Daoy (cell line): ENCODE measurements around the gene STARD8. TPM values are rescaled to one million over a fixed set of nuclear protein-coding genes. Genes with fewer than 3 reads are reported as not detected.
"Not testable (repeated sequence)": the region's sequence is repeated elsewhere in the genome, so short reads cannot be mapped to it uniquely, and the experiment has no call there.

Source experiments
- DNase-seq: peaks from one replicate; pipeline ENCODE4 v3.0.0-alpha.2; 2015; ENCODE audit warnings: low read depth
- total RNA-seq: library from RNA; depleted of rRNA; stranded (reverse); fragments of >200 nt; shearing (Covaris generic); gene quantifications from 2 replicates; pipeline ENCODE4 v1.2.3, GENCODE V29; 2014

The STARD8 gene
- total RNA-seq, 1 experiment from 2014 or later: 3.8 TPM

DNA sequence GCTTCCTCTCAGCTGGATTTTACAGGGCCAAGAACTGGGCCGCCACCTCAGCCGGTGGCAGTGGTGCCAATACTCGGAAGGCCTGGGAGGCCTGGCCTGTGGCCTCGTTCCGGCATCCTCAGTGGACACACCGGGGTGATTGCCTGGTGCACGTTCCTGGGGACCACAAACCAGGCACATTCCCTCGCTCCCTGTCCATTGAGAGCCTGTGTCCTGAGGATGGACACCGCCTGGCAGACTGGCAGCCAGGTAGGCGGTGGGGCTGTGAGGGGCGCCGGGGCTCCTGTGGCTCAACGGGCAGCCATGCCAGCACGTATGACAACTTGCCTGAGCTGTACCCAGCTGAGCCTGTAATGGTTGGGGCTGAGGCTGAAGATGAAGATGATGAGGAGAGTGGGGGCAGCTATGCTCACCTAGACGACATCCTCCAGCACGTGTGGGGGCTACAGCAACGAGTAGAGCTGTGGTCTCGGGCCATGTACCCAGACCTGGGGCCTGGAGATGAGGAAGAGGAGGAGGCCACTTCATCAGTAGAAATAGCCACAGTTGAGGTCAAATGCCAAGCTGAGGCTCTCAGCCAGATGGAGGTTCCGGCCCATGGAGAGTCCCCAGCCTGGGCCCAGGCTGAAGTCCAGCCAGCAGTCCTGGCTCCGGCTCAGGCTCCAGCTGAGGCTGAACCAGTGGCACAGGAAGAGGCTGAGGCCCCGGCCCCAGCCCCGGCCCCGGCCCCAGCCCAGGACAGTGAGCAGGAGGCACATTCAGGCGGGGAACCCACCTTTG lies 70.4 kb downstream of the STARD8 start:
- no peak for DNase-seq

DNA sequence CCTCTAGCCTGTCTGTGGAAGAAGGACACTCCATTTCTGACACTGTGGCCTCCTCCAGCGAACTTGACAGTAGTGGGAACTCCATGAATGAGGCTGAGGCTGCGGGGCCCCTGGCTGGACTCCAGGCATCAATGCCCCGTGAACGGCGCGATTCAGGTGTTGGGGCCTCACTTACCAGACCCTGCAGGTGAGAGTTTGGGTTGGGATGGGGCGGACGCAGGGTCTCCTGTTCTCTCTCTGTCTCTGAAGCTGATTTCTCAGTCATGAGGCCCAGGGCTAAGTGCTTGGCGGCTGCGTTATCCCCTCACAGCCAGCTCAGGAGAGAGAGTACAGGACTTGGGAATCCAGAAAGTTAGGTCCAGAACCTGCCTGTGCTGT lies 71.0 kb downstream of the STARD8 start:
- no peak for DNase-seq

DNA sequence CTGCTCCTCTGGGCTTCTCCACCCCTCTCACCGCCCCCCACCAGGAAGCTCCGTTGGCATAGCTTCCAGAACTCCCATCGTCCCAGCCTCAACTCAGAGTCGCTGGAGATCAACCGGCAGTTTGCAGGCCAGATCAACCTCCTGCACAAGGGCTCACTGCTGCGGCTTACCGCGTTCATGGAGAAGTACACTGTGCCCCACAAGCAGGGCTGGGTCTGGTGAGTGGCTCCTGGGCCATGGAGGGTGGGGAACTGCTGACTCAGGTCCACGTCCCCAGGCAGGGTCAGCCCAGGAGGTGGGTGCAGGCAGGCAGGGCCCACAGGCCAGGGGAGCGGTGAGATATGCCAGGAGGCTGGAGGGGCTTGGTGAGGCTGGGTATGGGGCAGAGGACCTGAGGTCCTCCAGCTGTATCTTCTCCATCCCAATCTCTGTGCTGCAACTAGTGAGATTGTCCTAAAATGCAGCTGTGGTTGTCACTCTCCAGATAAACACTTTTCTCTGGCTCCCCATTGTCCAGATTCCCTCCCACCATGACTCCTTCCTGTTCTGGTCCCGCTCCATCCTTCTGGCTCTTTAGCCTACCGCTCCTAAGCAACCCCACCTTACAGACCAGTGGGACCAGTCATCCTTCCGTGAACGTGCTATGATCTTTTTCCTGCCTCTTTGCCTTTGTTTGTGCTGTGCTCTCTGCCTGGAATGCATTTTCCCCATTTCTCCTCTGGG lies 71.9 kb downstream of the STARD8 start:
- DNase-seq: no peak

DNA sequence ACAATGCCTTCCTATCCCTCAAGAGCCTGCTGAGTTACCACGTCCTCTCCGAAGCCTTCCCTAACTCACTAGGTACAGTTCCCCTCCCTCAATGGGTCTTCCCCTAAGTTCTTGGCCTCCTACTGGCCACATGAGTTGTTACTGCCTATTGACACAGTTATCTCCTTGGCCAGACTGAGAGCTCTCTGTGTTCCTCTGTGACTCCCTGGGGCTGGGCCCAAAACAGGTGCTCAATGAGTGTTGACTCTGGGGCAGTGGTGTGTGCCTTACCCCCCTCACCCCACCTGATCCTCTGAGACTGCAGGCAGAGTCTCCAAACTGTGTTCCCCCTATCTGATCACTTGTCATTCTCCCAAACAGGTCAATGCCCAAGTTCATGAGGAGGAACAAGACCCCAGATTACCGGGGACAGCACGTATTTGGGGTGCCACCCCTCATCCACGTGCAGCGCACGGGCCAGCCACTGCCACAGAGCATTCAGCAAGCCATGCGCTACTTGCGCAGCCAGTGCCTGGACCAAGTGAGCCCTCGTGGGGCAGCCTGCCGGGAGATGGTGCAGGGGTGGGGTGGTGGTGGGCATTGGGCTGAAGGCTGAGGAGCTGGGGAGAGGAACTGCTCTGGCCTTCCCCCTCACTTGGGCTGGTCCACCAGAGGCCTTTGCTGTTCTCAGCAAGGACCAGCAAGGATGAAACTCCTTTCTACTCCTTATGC lies 72.6 kb downstream of the STARD8 start:
- DNase-seq: no peak

DNA sequence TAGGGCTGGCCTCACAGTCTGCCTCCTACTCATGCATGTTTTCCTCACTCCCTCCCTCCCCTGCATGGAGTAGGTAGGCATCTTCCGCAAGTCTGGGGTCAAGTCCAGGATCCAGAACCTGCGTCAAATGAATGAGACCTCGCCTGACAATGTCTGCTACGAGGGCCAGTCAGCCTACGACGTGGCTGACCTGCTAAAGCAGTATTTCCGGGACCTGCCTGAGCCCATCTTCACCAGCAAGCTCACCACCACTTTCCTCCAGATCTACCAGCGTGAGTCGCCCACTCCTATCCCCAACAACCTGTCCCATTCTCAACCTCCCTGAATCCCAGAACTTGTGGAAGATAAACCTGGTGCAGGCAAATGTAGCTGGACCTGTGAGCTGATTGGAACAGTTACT lies 73.4 kb downstream of the STARD8 start:
- no peak for DNase-seq

DNA sequence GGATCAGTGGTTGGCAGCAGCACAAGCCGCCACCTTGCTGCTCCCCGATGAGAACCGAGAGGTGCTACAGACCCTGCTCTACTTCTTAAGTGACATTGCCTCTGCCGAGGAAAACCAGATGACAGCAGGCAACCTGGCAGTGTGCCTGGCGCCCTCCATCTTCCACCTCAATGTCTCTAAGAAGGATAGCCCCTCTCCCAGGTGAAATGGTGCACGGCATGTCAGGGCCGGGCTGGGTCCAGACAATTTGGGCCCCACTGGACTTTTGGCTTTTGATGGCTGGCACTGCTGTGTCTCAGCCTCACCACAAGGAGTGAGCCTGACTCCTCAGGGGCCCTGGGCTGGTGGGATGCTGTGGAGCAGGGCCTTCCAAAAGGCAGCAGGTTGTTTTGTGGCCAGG lies 74.1 kb downstream of the STARD8 start:
- DNase-seq: no peak

DNA sequence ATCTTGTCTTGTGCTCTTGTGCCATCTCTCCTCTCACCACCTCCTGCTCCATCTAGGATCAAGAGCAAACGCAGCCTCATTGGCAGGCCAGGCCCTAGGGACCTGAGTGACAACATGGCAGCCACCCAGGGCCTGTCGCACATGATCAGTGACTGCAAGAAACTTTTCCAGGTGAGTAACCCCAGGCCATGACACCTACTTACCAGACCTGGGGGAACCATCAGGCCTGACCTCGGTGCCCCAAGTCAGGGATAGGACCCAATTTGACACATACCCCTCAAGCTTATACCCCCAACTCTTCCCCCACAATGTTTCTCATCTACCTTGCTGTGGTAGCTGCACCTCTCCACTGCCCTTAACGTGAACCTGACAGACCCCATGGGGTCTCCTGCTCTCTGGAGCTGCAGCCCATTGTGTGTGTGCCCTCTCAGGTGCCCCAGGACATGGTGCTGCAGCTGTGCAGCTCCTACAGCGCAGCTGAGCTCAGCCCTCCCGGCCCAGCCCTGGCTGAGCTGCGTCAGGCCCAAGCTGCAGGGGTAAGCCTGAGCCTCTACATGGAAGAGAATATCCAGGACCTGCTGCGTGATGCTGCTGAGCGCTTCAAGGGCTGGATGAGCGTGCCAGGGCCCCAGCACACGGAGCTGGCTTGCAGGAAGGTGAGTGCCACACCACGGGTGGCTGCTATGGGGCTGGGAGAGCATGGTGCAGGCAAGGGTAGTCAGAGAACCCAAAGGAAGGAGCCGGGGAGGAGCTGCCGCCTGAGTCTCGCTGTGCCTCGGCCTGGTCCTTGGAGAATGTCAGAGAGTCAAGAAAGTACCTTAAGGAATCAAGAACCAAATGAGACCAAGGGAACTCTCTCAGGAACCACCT lies 74.8 kb downstream of the STARD8 start:
- no peak for DNase-seq

DNA sequence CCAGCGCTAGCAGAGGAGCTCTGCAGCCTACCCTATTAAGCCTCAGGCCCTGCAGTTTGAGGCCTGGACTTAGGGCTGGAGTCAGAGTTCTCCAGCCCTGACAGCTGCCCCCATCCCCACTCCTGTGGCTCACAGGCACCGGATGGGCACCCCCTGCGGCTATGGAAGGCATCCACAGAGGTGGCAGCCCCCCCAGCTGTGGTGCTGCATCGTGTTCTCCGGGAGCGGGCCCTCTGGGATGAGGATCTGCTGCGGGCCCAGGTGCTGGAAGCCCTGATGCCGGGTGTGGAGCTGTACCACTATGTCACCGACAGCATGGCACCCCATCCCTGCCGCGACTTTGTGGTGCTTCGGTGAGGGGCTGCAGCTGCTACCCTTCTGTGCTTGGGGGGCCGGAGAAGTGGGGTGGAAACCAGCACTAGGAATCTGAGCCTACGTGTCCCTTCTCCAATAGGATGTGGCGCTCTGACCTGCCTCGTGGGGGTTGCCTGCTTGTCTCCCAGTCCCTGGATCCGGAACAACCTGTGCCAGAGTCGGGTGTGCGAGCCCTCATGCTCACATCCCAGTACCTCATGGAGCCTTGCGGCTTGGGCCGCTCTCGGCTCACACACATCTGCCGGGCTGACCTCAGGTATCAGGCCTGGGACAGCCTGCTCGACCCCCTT lies 76.2 kb downstream of the STARD8 start:
- no peak for DNase-seq

DNA sequence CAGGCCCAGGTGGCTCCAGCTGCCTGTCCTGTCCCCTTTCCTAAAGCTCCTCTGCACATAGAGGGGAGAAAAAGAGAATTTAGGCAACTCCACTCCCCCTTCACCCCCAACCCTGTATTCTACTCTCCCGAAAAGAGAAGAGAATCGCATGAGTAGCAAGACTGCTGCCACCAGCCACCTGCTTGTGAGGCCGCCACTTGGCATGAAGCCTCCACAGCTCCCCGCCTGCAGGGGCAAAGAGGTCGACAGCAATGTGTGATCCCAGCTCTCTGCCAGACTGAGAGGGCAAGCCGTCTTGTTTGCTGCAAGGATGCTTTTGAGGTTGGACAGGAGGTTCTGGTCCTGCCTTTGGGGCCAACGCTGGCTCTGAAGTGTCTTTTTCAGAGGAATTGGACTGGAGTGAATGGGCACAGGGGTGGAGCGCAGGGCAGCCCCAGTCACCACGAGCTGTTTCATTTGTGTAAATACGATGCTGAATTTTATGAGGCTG lies 77.1 kb downstream of the STARD8 start:
- no peak for DNase-seq

DNA sequence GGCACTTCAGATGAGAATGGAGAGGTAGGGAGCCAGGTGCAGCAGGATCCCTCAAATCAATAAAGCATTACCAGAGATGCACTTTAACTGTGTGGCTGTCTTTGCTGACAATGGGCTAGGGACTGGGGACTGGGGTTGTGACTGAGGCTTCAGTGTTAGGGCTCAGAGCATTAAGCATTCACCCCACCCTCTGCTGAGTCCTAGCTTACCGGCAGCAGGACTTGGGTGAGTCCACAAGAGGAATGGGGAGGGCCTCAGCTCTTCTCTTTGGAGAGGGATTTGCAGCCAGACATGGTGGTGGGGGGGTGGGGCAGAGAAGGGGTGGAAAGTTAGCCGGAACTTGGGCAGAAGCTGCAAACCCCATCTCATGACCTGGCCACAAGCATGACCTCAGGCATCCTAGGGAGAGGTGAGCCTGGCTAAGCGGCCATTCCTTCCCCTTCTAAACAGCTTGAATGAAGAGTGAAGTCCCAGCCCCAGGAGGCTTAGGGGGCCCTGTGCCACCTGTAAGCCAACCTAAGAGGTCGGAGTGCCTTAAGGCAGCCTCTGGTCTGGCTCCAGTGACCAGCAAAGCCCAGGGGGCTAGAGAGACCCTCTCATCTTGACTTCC lies 78.4 kb downstream of the STARD8 start:
- no peak for DNase-seq

DNA sequence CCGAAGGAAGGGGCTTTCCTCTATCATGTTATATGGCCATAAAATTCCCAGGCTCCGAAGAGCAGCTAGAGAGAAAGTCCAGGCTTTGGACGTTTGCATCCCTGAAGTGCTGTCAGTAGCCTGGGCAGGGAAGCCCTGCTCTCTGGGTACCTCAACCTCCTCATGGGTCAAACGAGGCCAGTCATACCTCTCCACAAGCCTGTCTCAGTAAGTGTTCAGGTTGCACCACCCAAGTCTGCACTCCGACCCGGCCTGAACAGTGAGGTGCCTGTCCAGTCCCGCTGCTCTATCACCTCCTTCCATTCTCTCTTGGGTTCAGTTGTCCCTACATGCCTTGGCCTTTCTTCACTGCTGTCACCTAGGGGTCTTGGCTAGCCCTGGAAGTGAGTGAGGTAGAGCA lies 78.9 kb downstream of the STARD8 start:
- DNase-seq: no peak

DNA sequence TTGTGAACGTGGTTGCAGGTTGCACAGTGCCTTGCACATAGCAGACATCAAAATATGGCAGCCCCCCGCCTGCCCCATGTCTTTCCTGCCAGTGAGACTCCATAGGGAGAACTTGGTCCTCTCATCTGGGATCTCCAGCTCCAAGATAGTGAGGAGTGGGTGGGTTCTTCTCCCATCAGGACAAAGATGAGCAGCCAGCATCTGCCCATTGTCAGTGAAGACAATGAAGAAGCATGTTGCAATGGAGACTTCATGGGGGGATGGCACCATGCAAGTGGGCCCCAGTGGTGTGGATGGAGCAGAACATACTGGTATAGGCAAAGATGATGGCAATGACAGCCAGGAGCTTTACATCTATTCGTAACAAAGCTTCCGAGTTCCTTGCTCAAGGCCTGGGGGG lies 80.2 kb downstream of the STARD8 start:
- no peak for DNase-seq

DNA sequence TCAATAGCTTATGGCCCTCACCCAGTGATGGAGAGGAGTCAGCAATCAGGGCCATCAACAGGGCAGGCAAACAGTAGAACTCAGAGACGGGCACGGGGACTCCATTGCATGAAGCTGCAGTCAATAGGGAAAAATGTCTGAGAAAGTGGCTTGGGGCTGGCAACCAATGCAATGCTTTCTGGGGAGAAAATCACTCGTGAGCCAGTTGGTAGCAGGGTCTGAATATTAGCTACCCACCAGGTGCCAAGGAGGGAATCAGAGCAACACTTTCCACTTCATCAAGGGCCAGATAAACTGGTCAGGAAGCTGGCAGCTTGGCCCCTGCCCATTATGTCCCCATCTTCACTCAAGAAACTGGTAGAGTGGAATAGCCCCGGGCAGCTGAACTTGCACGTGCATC lies 80.7 kb downstream of the STARD8 start:
- no peak for DNase-seq

DNA sequence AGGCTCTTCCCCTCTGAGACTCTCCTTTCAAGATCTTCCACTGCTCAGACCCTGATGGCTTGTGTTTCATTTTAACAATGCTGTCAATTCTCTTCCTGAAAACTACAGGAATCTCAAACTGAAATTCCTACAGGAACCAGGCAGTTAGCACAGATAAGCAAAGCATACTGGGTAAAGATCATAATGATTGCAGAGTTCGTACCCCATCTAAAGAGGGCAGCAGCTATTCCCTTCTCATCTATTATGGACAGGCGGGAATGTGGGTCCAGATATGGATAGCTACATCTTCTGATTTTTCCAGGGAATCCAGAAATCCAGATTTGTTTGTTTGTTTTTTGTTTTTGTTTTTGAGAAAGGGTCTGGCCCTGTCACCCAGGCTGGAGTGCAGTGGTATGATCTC lies 83.8 kb downstream of the STARD8 start:
- no peak for DNase-seq

DNA sequence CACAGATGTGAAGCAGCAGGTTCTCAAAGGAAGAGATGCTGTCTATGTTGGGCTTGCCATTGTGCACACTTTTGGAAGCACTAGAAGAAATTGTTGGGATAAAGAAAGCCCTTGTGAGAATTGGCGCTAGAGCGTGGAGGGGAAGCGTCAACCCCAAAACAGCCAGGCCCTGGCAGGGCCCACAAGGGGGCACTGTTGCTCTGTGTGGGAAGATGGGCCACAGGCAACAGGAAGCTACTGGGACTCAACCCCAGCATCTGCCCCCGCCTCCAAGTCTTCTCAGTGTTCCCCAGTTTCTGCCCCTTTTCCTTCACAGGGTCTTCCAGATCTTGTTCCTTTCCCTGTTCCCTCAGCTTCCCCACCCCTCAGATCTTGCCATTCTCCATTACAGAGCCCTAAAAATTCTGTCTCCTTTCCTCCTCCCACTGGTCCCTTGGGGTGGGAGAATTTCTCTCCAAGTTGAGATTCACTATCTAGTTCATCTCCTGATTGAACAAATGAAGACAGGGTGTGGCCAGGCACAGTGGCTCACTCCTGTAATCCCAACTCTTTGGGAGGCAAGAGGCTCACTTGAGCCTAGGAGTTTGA lies 85.5 kb downstream of the STARD8 start:
- peak; percentile 53 for DNase-seq

DNA sequence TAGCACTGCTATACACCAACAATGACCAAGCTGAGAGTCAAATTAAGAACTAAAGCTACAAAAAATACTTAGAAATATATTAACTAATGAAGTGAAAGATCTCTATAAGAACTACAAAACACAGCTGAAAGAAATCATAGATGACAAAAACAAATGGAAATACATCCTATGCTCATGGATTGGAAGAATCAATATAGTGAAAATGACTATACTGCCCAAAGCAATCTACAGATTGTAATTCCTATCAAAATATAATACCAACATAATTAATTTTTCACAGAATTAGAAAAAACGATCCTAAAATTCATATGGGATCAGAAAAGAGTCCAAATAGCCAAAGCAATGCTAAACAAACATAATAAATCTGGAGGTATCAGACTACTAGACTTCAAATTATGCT lies 87.8 kb downstream of the STARD8 start:
- DNase-seq: no peak

DNA sequence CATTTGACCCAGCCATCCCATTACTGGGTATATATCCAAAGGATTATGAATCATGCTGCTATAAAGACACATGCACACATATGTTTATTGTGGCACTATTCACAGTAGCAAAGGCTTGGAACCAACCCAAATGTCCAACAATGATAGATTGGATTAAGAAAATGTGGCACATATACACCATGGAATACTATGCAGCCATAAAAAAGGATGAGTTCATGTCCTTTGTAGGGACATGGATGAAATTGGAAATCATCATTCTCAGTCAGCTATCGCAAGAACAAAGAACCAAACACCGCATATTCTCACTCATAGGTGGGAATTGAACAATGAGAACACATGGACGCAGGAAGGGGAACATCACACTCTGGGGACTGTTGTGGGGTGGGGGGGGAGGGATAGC lies 94.4 kb downstream of the STARD8 start:
- not testable (repeated sequence) for DNase-seq

DNA sequence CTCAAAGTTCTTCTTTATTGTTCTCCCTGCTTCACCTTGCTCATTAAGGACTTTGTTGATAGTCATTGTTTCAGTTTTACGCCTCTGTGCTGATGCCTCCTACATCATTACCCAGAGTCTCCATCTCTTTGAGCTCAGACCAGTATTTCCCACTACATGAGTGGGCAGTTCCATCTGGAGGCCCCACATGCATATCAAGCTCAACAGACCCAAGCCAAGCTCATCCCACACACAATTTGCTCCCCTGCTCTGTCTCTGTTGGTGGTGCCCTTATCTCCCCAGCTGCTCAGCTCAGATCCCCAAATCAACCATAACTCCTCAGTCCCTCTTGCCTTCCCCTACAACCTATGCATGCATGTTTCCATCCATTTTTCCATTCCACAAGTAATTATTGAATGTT lies 96.3 kb downstream of the STARD8 start:
- DNase-seq: no peak

DNA sequence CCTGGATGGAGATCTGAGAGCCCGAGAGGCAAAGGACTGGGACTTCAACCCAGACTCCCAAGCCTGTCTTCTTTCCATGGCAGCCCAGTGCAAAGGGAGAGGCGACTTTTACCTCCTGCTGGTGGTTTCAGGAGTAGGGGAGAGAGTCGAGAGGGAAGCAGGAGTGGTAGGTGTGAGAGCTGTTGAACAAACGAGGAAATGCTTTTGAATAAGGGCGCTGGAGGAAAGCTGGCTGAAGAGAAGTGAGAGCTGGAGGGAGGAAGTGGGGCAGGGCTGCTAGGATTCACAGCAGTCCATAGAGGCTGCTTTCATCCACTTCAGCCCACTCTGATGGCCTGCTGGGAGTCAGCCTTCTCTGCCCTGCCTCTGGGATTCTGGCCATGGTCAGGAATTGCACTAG lies 99.5 kb downstream of the STARD8 start:
- no peak for DNase-seq

DNA sequence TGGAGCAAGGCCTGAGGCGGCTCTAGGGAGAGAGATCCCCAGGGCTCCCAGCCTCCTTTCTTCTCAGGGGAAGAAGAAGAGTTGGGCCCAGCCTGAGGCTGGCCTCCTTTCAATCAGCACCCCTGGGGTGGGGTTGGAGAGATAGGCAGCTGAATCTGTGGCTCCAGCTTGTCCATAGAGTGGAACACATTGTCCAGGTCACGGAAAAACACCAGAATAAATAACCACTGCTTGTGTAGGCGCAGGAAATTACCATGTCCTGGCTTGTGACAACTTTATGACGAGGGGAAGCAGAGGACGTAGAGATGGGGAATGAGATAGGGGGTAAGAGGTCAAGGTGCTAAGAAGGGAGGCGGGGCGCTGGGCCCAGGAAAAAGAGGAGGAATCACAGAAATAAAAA lies 100.6 kb downstream of the STARD8 start:
- DNase-seq: no peak
